ENCODE data around the gene COX7A2L.

The COX7A2L gene

GRCh38 chr2:42334220-42334619 is 26.8 kb downstream of the COX7A2L start:
- Histone ChIP-seq H3K9me3 (ENCODE audit: control insufficient read depth in 2 of 2, low read length in 2 of 2) (no peaks in the 10 kb centered on the region), H3K9ac (ENCODE audit: low read depth in 1 of 2, low read length in 2 of 2) (no peak overlapping the region), H3K4me3 (ENCODE audit: low read length in 2 of 2) (no peak overlapping the region), H3K27ac (ENCODE audit: low read depth in 2 of 2, low read length in 2 of 2) (no peak overlapping the region), H3K27me3 (ENCODE audit: control insufficient read depth in 2 of 2, insufficient read depth in 2 of 2, low read length in 2 of 2) (no peaks in the 10 kb centered on the region), H3K4me1 (ENCODE audit: control insufficient read depth in 2 of 2, insufficient read depth in 2 of 2, low read length in 2 of 2) (no peaks in the 10 kb centered on the region), H3K36me3 (ENCODE audit: control insufficient read depth in 2 of 2, insufficient read depth in 2 of 2, low read length in 2 of 2) (peaks cover 55 to 61% of the 10 kb centered on the region in 2 donors)

GRCh38 chr2:42333579-42333978 is 27.4 kb downstream of the COX7A2L start:
- Histone ChIP-seq H3K27me3 (ENCODE audit: control insufficient read depth in 2 of 2, insufficient read depth in 2 of 2, low read length in 2 of 2) (no peaks in the 10 kb centered on the region), H3K9me3 (ENCODE audit: control insufficient read depth in 2 of 2, low read length in 2 of 2) (no peaks in the 10 kb centered on the region), H3K27ac (ENCODE audit: low read depth in 2 of 2, low read length in 2 of 2) (no peak overlapping the region), H3K36me3 (ENCODE audit: control insufficient read depth in 2 of 2, insufficient read depth in 2 of 2, low read length in 2 of 2) (peaks cover 60 to 62% of the 10 kb centered on the region in 2 donors), H3K4me3 (ENCODE audit: low read length in 2 of 2) (no peak overlapping the region), H3K9ac (ENCODE audit: low read depth in 1 of 2, low read length in 2 of 2) (no peak overlapping the region), H3K4me1 (ENCODE audit: control insufficient read depth in 2 of 2, insufficient read depth in 2 of 2, low read length in 2 of 2) (no peaks in the 10 kb centered on the region)

DNA sequence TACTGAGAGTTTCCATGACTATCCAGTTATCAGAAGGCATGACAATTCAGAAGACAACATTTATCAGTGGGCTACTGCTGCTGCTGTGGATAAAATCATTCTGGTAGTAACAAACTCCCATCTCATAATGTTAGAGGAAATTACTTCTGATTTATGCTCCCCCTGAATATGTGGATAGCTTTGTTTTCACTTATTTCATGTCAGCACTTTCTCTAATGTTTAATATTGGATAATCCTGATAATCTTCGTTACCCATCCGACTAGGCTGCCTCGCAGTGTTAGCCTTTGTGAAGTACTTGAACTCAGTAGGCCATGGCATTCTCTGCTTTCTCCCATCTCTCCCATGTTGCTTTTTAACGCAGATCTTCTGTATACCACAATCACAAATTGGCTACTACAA is 28.4 kb downstream of the COX7A2L start:
- H3K9ac ChIP-seq (ENCODE audit: low read depth in 1 of 2, low read length in 2 of 2) = no peak overlapping the region
- no peaks in the 10 kb centered on the region for H3K4me1 ChIP-seq (ENCODE audit: control insufficient read depth in 2 of 2, insufficient read depth in 2 of 2, low read length in 2 of 2)
- H3K27ac ChIP-seq (ENCODE audit: low read depth in 2 of 2, low read length in 2 of 2) = no peak overlapping the region
- peaks cover 52 to 55% of the 10 kb centered on the region in 2 donors for H3K36me3 ChIP-seq (ENCODE audit: control insufficient read depth in 2 of 2, insufficient read depth in 2 of 2, low read length in 2 of 2)
- no peaks in the 10 kb centered on the region for H3K9me3 ChIP-seq (ENCODE audit: control insufficient read depth in 2 of 2, low read length in 2 of 2)
- no peak overlapping the region for H3K4me3 ChIP-seq (ENCODE audit: low read length in 2 of 2)
- no peaks in the 10 kb centered on the region for H3K27me3 ChIP-seq (ENCODE audit: control insufficient read depth in 2 of 2, insufficient read depth in 2 of 2, low read length in 2 of 2)

DNA sequence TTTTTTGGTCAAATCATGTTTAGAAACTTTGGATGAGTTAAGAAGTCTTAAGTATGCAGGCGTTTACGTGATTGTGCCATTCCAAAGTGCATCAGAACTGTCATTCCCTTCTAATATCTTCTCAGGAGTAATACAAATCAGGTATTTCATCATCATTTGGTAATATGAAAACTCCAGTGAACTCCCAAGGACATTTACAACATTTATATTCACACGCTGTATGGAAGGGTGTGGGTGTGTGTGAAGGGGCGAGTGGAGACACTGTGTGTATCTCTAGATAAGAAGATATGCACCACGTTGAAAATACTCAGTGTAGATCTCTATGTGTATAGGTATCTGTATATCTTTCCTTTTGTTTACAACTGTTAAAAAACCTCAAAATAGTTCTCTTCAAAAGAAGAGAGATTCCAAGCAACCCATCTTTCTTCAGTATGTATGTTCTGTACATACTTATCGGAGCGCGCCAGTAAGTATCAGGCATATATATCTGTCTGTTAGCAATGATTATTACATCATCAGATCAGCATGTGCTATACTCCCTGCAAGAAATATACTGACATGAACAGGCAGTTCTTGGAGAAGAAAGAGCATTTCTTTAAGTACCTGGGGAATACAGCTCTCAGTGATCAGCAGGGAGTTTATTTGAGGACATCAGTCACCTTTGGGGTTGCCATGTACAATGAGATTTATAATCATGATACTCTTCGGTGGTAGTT is 29.3 kb downstream of the COX7A2L start:
- Histone ChIP-seq H3K9ac (ENCODE audit: low read depth in 1 of 2, low read length in 2 of 2) (no peak overlapping the region), H3K4me3 (ENCODE audit: low read length in 2 of 2) (no peak overlapping the region), H3K9me3 (ENCODE audit: control insufficient read depth in 2 of 2, low read length in 2 of 2) (no peaks in the 10 kb centered on the region), H3K4me1 (ENCODE audit: control insufficient read depth in 2 of 2, insufficient read depth in 2 of 2, low read length in 2 of 2) (no peaks in the 10 kb centered on the region), H3K27me3 (ENCODE audit: control insufficient read depth in 2 of 2, insufficient read depth in 2 of 2, low read length in 2 of 2) (no peaks in the 10 kb centered on the region), H3K27ac (ENCODE audit: low read depth in 2 of 2, low read length in 2 of 2) (no peak overlapping the region), H3K36me3 (ENCODE audit: control insufficient read depth in 2 of 2, insufficient read depth in 2 of 2, low read length in 2 of 2) (peaks cover 51 to 60% of the 10 kb centered on the region in 2 donors)

- no peaks in the 10 kb centered on the region for H3K9me3 ChIP-seq (ENCODE audit: control insufficient read depth in 2 of 2, low read length in 2 of 2)
- H3K4me3 ChIP-seq (ENCODE audit: low read length in 2 of 2) = no peak overlapping the region
- H3K27ac ChIP-seq (ENCODE audit: low read depth in 2 of 2, low read length in 2 of 2) = no peak overlapping the region
- no peaks in the 10 kb centered on the region for H3K4me1 ChIP-seq (ENCODE audit: control insufficient read depth in 2 of 2, insufficient read depth in 2 of 2, low read length in 2 of 2)
- no peak overlapping the region for H3K9ac ChIP-seq (ENCODE audit: low read depth in 1 of 2, low read length in 2 of 2)
- H3K27me3 ChIP-seq (ENCODE audit: control insufficient read depth in 2 of 2, insufficient read depth in 2 of 2, low read length in 2 of 2) = no peaks in the 10 kb centered on the region
- peaks cover 47 to 59% of the 10 kb centered on the region in 2 donors for H3K36me3 ChIP-seq (ENCODE audit: control insufficient read depth in 2 of 2, insufficient read depth in 2 of 2, low read length in 2 of 2)
Measured at GRCh38 chr2:42329736-42330135, 31.3 kb downstream of the COX7A2L start.

GRCh38 chr2:42328923-42329322 is 32.1 kb downstream of the COX7A2L start:
- Histone ChIP-seq H3K36me3 (ENCODE audit: control insufficient read depth in 2 of 2, insufficient read depth in 2 of 2, low read length in 2 of 2) (peaks cover 44 to 59% of the 10 kb centered on the region in 2 donors), H3K27ac (ENCODE audit: low read depth in 2 of 2, low read length in 2 of 2) (no peak overlapping the region)

DNA sequence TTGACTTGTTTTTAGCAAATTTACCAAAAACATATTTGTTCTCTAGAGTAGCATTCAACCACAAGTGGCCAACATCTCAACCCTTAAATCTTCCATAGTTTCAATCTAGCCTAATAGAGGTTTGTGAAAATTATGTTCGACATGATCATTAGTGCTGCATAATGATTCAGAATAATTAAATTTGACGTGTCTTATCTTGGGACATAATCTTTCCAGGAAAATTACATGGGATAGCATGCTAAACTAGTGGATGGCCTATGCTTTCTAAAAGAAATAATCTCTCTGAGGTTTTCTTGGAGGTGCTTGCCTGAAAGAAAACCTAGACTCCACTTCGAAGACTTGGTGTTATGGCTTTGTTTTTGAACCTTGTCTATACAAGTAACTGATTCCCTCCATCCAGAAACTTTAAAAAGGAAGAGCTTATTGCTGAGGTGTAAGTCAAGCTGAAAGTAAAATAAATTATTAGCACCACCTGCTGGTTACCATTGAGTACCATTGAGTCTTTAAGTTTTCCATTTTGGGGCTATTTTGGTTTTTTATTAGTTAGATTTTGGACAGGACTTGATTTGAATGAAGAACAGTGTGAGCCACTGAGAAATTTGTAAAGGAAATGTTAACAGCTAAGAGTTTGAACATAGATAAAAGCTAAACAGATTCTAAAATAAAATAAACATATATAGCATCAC is 32.7 kb downstream of the COX7A2L start:
- H3K9me3 ChIP-seq (ENCODE audit: control insufficient read depth in 2 of 2, low read length in 2 of 2) = no peaks in the 10 kb centered on the region
- H3K36me3 ChIP-seq (ENCODE audit: control insufficient read depth in 2 of 2, insufficient read depth in 2 of 2, low read length in 2 of 2) = peaks cover 40 to 53% of the 10 kb centered on the region in 2 donors
- H3K27me3 ChIP-seq (ENCODE audit: control insufficient read depth in 2 of 2, insufficient read depth in 2 of 2, low read length in 2 of 2) = no peaks in the 10 kb centered on the region
- no peak overlapping the region for H3K9ac ChIP-seq (ENCODE audit: low read depth in 1 of 2, low read length in 2 of 2)
- no peaks in the 10 kb centered on the region for H3K4me1 ChIP-seq (ENCODE audit: control insufficient read depth in 2 of 2, insufficient read depth in 2 of 2, low read length in 2 of 2)
- H3K27ac ChIP-seq (ENCODE audit: low read depth in 2 of 2, low read length in 2 of 2) = no peak overlapping the region
- H3K4me3 ChIP-seq (ENCODE audit: low read length in 2 of 2) = no peak overlapping the region

More at GRCh38 chr2:42328923-42329322, 32.1 kb downstream of the COX7A2L start:
- Histone ChIP-seq H3K4me3 (ENCODE audit: low read length in 2 of 2) (no peak overlapping the region), H3K4me1 (ENCODE audit: control insufficient read depth in 2 of 2, insufficient read depth in 2 of 2, low read length in 2 of 2) (no peaks in the 10 kb centered on the region), H3K9ac (ENCODE audit: low read depth in 1 of 2, low read length in 2 of 2) (no peak overlapping the region), H3K27me3 (ENCODE audit: control insufficient read depth in 2 of 2, insufficient read depth in 2 of 2, low read length in 2 of 2) (no peaks in the 10 kb centered on the region), H3K9me3 (ENCODE audit: control insufficient read depth in 2 of 2, low read length in 2 of 2) (no peaks in the 10 kb centered on the region)

GRCh38 chr2:42327125-42327524 is 33.9 kb downstream of the COX7A2L start:
- H3K4me3 ChIP-seq (ENCODE audit: low read length in 2 of 2) = no peak overlapping the region
- H3K27me3 ChIP-seq (ENCODE audit: control insufficient read depth in 2 of 2, insufficient read depth in 2 of 2, low read length in 2 of 2) = no peaks in the 10 kb centered on the region
- H3K27ac ChIP-seq (ENCODE audit: low read depth in 2 of 2, low read length in 2 of 2) = no peak overlapping the region
- H3K36me3 ChIP-seq (ENCODE audit: control insufficient read depth in 2 of 2, insufficient read depth in 2 of 2, low read length in 2 of 2) = peaks cover 29 to 44% of the 10 kb centered on the region in 2 donors
- no peaks in the 10 kb centered on the region for H3K4me1 ChIP-seq (ENCODE audit: control insufficient read depth in 2 of 2, insufficient read depth in 2 of 2, low read length in 2 of 2)
- no peak overlapping the region for H3K9ac ChIP-seq (ENCODE audit: low read depth in 1 of 2, low read length in 2 of 2)
- H3K9me3 ChIP-seq (ENCODE audit: control insufficient read depth in 2 of 2, low read length in 2 of 2) = no peaks in the 10 kb centered on the region

DNA sequence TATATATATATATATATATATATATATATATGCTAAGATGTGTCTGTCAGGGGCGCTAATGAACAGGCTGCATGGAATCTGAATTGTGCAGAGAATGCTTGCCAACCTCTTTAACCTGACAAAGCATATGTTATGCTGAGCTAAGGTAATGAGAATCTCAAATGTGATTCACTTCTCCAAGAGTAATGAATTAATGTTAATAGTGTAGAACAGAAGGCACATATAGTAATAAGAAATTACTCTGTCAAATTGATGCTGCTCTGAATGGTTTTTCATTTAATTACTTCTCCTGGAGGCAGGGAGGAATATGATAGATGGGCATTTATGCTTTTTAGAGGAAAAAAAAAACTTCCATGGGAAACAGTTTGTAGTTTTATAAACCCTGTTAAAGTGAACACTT is 35.4 kb downstream of the COX7A2L start:
- no peaks in the 10 kb centered on the region for H3K4me1 ChIP-seq (ENCODE audit: control insufficient read depth in 2 of 2, insufficient read depth in 2 of 2, low read length in 2 of 2)
- no peak overlapping the region for H3K9ac ChIP-seq (ENCODE audit: low read depth in 1 of 2, low read length in 2 of 2)
- no peaks in the 10 kb centered on the region for H3K27me3 ChIP-seq (ENCODE audit: control insufficient read depth in 2 of 2, insufficient read depth in 2 of 2, low read length in 2 of 2)
- no peak overlapping the region for H3K27ac ChIP-seq (ENCODE audit: low read depth in 2 of 2, low read length in 2 of 2)
- H3K36me3 ChIP-seq (ENCODE audit: control insufficient read depth in 2 of 2, insufficient read depth in 2 of 2, low read length in 2 of 2) = peaks cover 23 to 33% of the 10 kb centered on the region in 2 donors
- no peaks in the 10 kb centered on the region for H3K9me3 ChIP-seq (ENCODE audit: control insufficient read depth in 2 of 2, low read length in 2 of 2)
- no peak overlapping the region for H3K4me3 ChIP-seq (ENCODE audit: low read length in 2 of 2)

DNA sequence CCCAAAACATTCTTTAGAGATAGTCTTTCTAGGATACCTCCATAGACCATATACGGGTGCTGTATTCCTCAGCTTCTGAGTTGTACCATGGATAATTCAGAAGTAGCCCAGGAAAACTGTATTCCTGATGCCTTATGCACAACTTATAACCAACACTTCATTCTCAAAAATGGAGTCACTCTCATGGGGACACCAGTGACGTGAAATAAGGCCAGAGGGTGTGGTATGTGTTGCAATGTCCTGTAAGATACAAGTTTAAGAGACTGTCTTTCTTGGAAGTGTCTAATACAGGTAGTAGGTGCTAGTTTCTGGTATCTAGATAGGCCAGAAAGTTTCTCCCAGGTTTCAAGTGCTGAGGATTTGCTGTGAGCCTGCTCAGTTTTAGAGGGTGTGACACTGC is 36.1 kb downstream of the COX7A2L start:
- H3K9ac ChIP-seq (ENCODE audit: low read depth in 1 of 2, low read length in 2 of 2) = no peak overlapping the region
- no peaks in the 10 kb centered on the region for H3K9me3 ChIP-seq (ENCODE audit: control insufficient read depth in 2 of 2, low read length in 2 of 2)
- no peak overlapping the region for H3K4me3 ChIP-seq (ENCODE audit: low read length in 2 of 2)
- H3K36me3 ChIP-seq (ENCODE audit: control insufficient read depth in 2 of 2, insufficient read depth in 2 of 2, low read length in 2 of 2) = peaks cover 18 to 30% of the 10 kb centered on the region in 2 donors
- H3K27me3 ChIP-seq (ENCODE audit: control insufficient read depth in 2 of 2, insufficient read depth in 2 of 2, low read length in 2 of 2) = no peaks in the 10 kb centered on the region
- no peak overlapping the region for H3K27ac ChIP-seq (ENCODE audit: low read depth in 2 of 2, low read length in 2 of 2)
- H3K4me1 ChIP-seq (ENCODE audit: control insufficient read depth in 2 of 2, insufficient read depth in 2 of 2, low read length in 2 of 2) = no peaks in the 10 kb centered on the region
